Endothelial cell of umbilical vein (primary cell): ENCODE measurements around the gene ZNF385D. TPM values are rescaled to one million over a fixed set of nuclear protein-coding genes. Genes with fewer than 3 reads are reported as not detected.

ENCODE experiments used
- BruUV-seq: library from RNA; stranded (reverse); fragments of 400-500 nt; replicated peaks from 2 replicates; lab custom pipeline; 2021; lab: Mats Ljungman, UMichigan
- CTCF ChIA-PET: fragments of 300-600, 350-600 bp; sonication (Branson Sonifier 250); formaldehyde crosslinking; loops from one replicate; lab custom pipeline; 2021; ENCODE audit warnings: antibody characterized with exemption, inconsistent platforms; lab: Charles Lee
- POLR2A ChIA-PET: fragments of 300-600, 350-600 bp; sonication (Branson Sonifier 250); formaldehyde crosslinking; loops from one replicate; lab custom pipeline; 2021; ENCODE audit warnings: antibody characterized with exemption, inconsistent platforms; lab: Charles Lee
- DNase-seq: peaks from one replicate; pipeline ENCODE4 v3.0.0-alpha.2; 2011; ENCODE audit warnings: low read depth, low spot score
- FAIRE-seq: peaks from 2 replicates; lab custom pipeline; 2011; peaks lifted over from hg19 to GRCh38; lab: Jason Lieb, UNC
- H2AFZ ChIP-seq: 2 replicates; pipeline ENCODE4 v1.6.0; 2012; ENCODE audit warnings: low read depth, low read length, control low read depth, inconsistent platforms
- H3K27ac ChIP-seq: 2 replicates; pipeline ENCODE4 v1.5.1; 2011; ENCODE audit warnings: low read depth, mild to moderate bottlenecking, control low read depth, low read length, moderate library complexity; ENCODE audit not compliant: insufficient read depth
- H3K27me3 ChIP-seq, 2 experiments: 2 replicates each; pipeline versions ENCODE4 v1.6.0 to v1.6.1; 2011; ENCODE audit warnings: low read length in 2 of 2, mixed read lengths in 1 of 2; ENCODE audit not compliant: control insufficient read depth in 2 of 2, insufficient read depth in 2 of 2
- H3K36me3 ChIP-seq, 2 experiments: 2 replicates in 1 of 2; 3 replicates in 1 of 2; pipeline ENCODE4 v1.5.1; 2011; ENCODE audit warnings: low read length in 2 of 2, mild to moderate bottlenecking in 1 of 2, moderate library complexity in 1 of 2; ENCODE audit not compliant: control insufficient read depth in 2 of 2, insufficient read depth in 2 of 2; ENCODE audit errors: extremely low read depth in 1 of 2
- H3K4me1 ChIP-seq: 3 replicates; pipeline ENCODE4 v1.5.1; 2011; ENCODE audit warnings: mild to moderate bottlenecking, low read length; ENCODE audit not compliant: control insufficient read depth, insufficient read depth; ENCODE audit errors: extremely low read depth
- H3K4me2 ChIP-seq: 2 replicates; pipeline ENCODE4 v1.6.1; 2011; ENCODE audit warnings: low read length, control low read depth, mixed read lengths; ENCODE audit not compliant: insufficient read depth
- H3K4me3 ChIP-seq, 3 experiments: fragments of 200-600 bp in 1 of 3; sonication (generic), shearing (Covaris generic) in 1 of 3; replicated peaks in 1 of 3; 2 replicates each; pipeline ENCODE4 v1.5.1; 2011 to 2016; ENCODE audit warnings: control low read depth in 3 of 3, low read length in 3 of 3, mild to moderate bottlenecking in 2 of 3, inconsistent platforms in 1 of 3, low read depth in 1 of 3, moderate library complexity in 1 of 3; ENCODE audit not compliant: insufficient read depth in 1 of 3
- H3K79me2 ChIP-seq: 2 replicates; pipeline ENCODE4 v1.6.0; 2012; ENCODE audit warnings: low read length, inconsistent platforms; ENCODE audit not compliant: control insufficient read depth, insufficient read depth
- H3K9ac ChIP-seq: replicated peaks from 2 replicates; pipeline ENCODE3; 2011; ENCODE audit warnings: low read length, control low read depth; ENCODE audit not compliant: insufficient read depth; ENCODE audit errors: extremely low read depth
- H3K9me1 ChIP-seq: replicated peaks from 3 replicates; pipeline ENCODE4 v1.6.0; 2011; ENCODE audit warnings: mild to moderate bottlenecking, low read length; ENCODE audit not compliant: control insufficient read depth, insufficient read depth; ENCODE audit errors: extremely low read depth
- H3K9me3 ChIP-seq: replicated peaks from 2 replicates; pipeline ENCODE4 v1.5.1; 2012; ENCODE audit warnings: low read length, inconsistent platforms; ENCODE audit not compliant: control insufficient read depth, insufficient read depth
- H4K20me1 ChIP-seq: replicated peaks from 2 replicates; pipeline ENCODE3; 2011; ENCODE audit warnings: mild to moderate bottlenecking, low read length; ENCODE audit not compliant: control insufficient read depth, insufficient read depth; ENCODE audit errors: extremely low read depth
- EZH2 ChIP-seq: IDR thresholded peaks from 2 replicates; pipeline ENCODE4 v1.6.1; 2012; ENCODE audit warnings: borderline replicate concordance, low read depth, mild to moderate bottlenecking, moderate library complexity, low read length, inconsistent platforms; ENCODE audit not compliant: severe bottlenecking
- FOS ChIP-seq: IDR thresholded peaks from 2 replicates; pipeline ENCODE4 v1.6.1; 2011; ENCODE audit warnings: mild to moderate bottlenecking, low read length, moderate library complexity, borderline replicate concordance; ENCODE audit not compliant: insufficient read depth
- GATA2 ChIP-seq: IDR thresholded peaks from 2 replicates; pipeline ENCODE4 v1.7.0; 2011; ENCODE audit warnings: low read depth, mild to moderate bottlenecking, moderate library complexity, mixed read lengths, low read length; ENCODE audit not compliant: insufficient read length, insufficient read depth
- JUN ChIP-seq: IDR thresholded peaks from 2 replicates; pipeline ENCODE4 v1.6.1; 2011; ENCODE audit warnings: borderline replicate concordance, low read depth; ENCODE audit not compliant: insufficient read length, insufficient read depth
- MYC ChIP-seq: IDR thresholded peaks from one replicate; pipeline ENCODE4 v1.6.1; 2011; ENCODE audit warnings: mild to moderate bottlenecking, low read depth, low read length
- POLR2A ChIP-seq: IDR thresholded peaks from 2 replicates; pipeline ENCODE4 v1.6.1; 2012; ENCODE audit warnings: low read depth, mild to moderate bottlenecking, control low read depth, low read length
- POLR2AphosphoS5 ChIP-seq: IDR thresholded peaks from 2 replicates; pipeline ENCODE4 v1.6.1; 2012; ENCODE audit warnings: low read depth, mild to moderate bottlenecking, control low read depth, low read length, moderate library complexity; ENCODE audit not compliant: insufficient read depth
- dilution Hi-C: fragments of 300-500 bp; cut with MboI; formaldehyde crosslinking; loops from one replicate; pipeline ENCODE4 v1.15.0; 2019; ENCODE audit warnings: low sequenced_read_pairs; ENCODE audit not compliant: extremely low pct_ligation_motif_present
- intact Hi-C: fragments of 100-400 bp; cut with micrococcal nuclease; formaldehyde crosslinking; loops from one replicate; pipeline ENCODE4 v1.10.0; 2022
- polyA plus RNA-seq, 4 experiments: library from polyadenylated mRNA; depleted of rRNA in 3 of 4; stranded (reverse) in 3 of 4; unstranded in 1 of 4; fragments of >200 nt; gene quantifications; 2 replicates each; pipeline versions ENCODE4 v1.2.1 to v1.2.3, GENCODE V29; 2011 to 2012; ENCODE audit warnings: missing spikeins in 1 of 4
- total RNA-seq: library from RNA; stranded (reverse); gene quantifications from 2 replicates; pipeline ENCODE4 v1.2.3, GENCODE V29; 2021
- TF ChIP-seq, protein P1 (sequence below): IDR thresholded peaks from 2 replicates; pipeline ENCODE4 v1.6.1; 2011; ENCODE audit not compliant: insufficient read depth, insufficient read length
- TF ChIP-seq, protein P2 (sequence below), 2 donors: IDR thresholded peaks; 1 replicate in 1 of 2; 2 replicates in 1 of 2; pipeline ENCODE4 v1.5.1; 2011; ENCODE audit warnings: low read length in 2 of 2, mild to moderate bottlenecking in 2 of 2, moderate library complexity in 2 of 2, control low read depth in 1 of 2, inconsistent platforms in 1 of 2, low read depth in 1 of 2; ENCODE audit not compliant: insufficient read depth in 1 of 2; ENCODE audit errors: extremely low read depth in 1 of 2

ZNF385D gene
- total and polyA plus RNA-seq, 2 donors (not counting 3 experiments of a cell fraction or from before 2014, with no cell fraction given), result not detected

DNA sequence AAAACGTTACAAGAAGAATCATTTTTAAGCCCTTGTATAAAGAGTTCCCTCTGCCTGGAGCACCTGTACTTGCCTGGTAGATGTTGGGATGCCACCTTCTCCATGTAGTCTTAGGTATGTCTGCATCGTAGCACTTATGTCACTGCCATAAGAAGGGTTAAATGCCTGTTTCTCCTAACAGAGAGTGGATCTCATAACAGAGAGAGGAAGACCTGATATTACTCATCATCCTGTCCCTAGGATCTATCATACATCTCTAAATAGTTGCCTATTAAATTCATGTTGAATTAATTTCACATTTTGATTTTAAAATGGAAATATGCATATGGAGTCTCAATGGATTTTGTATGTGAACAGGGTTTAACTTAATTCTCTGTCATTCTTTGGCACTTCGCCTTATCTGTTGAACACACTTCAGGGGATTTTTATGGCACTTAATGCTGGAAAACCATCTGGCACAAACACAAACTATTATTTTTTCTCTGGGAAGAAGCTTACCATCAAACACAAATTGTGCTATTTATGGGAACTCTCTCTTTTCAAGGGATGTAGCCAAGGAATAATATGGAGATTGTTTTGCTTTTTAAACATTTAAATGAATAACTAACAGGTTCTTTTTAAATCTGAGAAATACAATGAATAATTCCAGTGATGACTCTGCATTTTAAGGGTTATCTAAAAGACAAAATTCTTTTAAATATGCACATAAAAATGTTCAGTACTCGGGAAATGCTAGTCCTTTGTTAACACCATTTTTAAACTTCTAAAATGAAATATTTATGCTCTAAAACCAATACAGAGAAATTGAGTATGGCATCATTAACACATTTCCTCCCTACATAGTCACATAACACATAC, 230.7 kb downstream of the ZNF385D start:
- no peaks in the 10 kb centered on the region for H4K20me1 ChIP-seq
- no peak overlapping the region for H3K27ac ChIP-seq
- no peaks in the 10 kb centered on the region for H3K79me2 ChIP-seq
- H3K9me1 ChIP-seq, result no peaks in the 10 kb centered on the region
- no peak overlapping the region for H2AFZ ChIP-seq
- ChIA-PET CTCF (no interaction called here), POLR2A (no interaction called here)
- dilution Hi-C loops (no loop called here), intact Hi-C loops (no loop called here)
- no peak overlapping the region for H3K4me3 ChIP-seq
- no peak overlapping the region for H3K4me2 ChIP-seq
- H3K27me3 ChIP-seq, result no peaks in the 10 kb centered on the region
- no peak overlapping the region for H3K9ac ChIP-seq
- no peaks in the 10 kb centered on the region for H3K9me3 ChIP-seq
- DNase-seq (no peak), FAIRE-seq (no peak)
- TF ChIP-seq EZH2 (no peak), POLR2AphosphoS5 (no peak), JUN (no peak), GATA2 (no peak), FOS (no peak), MYC (no peak), POLR2A (no peak)
- TF ChIP-seq, protein P1, sequence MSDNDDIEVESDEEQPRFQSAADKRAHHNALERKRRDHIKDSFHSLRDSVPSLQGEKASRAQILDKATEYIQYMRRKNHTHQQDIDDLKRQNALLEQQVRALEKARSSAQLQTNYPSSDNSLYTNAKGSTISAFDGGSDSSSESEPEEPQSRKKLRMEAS, result no peak
- TF ChIP-seq, protein P2, sequence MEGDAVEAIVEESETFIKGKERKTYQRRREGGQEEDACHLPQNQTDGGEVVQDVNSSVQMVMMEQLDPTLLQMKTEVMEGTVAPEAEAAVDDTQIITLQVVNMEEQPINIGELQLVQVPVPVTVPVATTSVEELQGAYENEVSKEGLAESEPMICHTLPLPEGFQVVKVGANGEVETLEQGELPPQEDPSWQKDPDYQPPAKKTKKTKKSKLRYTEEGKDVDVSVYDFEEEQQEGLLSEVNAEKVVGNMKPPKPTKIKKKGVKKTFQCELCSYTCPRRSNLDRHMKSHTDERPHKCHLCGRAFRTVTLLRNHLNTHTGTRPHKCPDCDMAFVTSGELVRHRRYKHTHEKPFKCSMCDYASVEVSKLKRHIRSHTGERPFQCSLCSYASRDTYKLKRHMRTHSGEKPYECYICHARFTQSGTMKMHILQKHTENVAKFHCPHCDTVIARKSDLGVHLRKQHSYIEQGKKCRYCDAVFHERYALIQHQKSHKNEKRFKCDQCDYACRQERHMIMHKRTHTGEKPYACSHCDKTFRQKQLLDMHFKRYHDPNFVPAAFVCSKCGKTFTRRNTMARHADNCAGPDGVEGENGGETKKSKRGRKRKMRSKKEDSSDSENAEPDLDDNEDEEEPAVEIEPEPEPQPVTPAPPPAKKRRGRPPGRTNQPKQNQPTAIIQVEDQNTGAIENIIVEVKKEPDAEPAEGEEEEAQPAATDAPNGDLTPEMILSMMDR (IDR thresholded peaks at IDR 0.05; ENCODE audit: extremely low read depth in 1 of 2, insufficient read depth in 1 of 2, low read depth in 1 of 2, low read length in 2 of 2), result no peak
- no peaks in the 10 kb centered on the region for H3K4me1 ChIP-seq
- no TSS peak for BruUV-seq
- H3K36me3 ChIP-seq, result no peaks in the 10 kb centered on the region
